Neural cell (in vitro differentiated cells): ENCODE data around the gene AKAP5. TPM values are rescaled to one million over a fixed set of nuclear protein-coding genes. Genes with fewer than 3 reads are reported as not detected.

ENCODE experiments used
- H2AFZ ChIP-seq: fragments of 200-600, 300-800 bp; sonication (generic), shearing (Covaris generic); 2 replicates; pipeline ENCODE4 v1.6.0; 2014; ENCODE audit warnings: low read depth, mild to moderate bottlenecking, antibody characterized with exemption, low read length, moderate library complexity
- H3F3A ChIP-seq: fragments of 200-600 bp; shearing (Covaris generic); 2 replicates; pipeline ENCODE4 v1.6.1; 2016; ENCODE audit warnings: mild to moderate bottlenecking, moderate library complexity, mixed read lengths, antibody characterized with exemption, low read length; ENCODE audit not compliant: insufficient read depth, poor library complexity, severe bottlenecking
- H3K27ac ChIP-seq: fragments of 200-600, 300-800 bp; sonication (generic), shearing (Covaris generic); 2 replicates; pipeline ENCODE4 v1.5.1; 2014; ENCODE audit warnings: mild to moderate bottlenecking, low read length, moderate library complexity
- H3K27me3 ChIP-seq: fragments of 300-800, 200-600 bp; sonication (generic), shearing (Covaris generic); 2 replicates; pipeline ENCODE4 v1.6.0; 2014; ENCODE audit warnings: mild to moderate bottlenecking, low read depth, low read length, moderate library complexity; ENCODE audit not compliant: insufficient read depth
- H3K36me3 ChIP-seq: fragments of 300-800, 200-600 bp; sonication (generic), shearing (Covaris generic); 2 replicates; pipeline ENCODE4 v1.5.1; 2014; ENCODE audit warnings: mild to moderate bottlenecking, antibody characterized with exemption, low read length, moderate library complexity; ENCODE audit not compliant: insufficient read depth
- H3K4me2 ChIP-seq: fragments of 300-800, 200-600 bp; sonication (generic), shearing (Covaris generic); 2 replicates; pipeline ENCODE4 v1.6.0; 2014; ENCODE audit warnings: mild to moderate bottlenecking, low read length
- H3K4me3 ChIP-seq: fragments of 300-800, 200-600 bp; sonication (generic), shearing (Covaris generic); 2 replicates; pipeline ENCODE4 v1.5.1; 2014; ENCODE audit warnings: mild to moderate bottlenecking, low read length, moderate library complexity
- H3K79me2 ChIP-seq: fragments of 200-600 bp; shearing (Covaris generic); replicated peaks from 2 replicates; pipeline ENCODE4 v1.6.0; 2014; ENCODE audit warnings: mild to moderate bottlenecking, low read length, moderate library complexity; ENCODE audit not compliant: insufficient read depth
- H3K9ac ChIP-seq: fragments of 300-800, 200-600 bp; sonication (generic), shearing (Covaris generic); 2 replicates; pipeline ENCODE4 v1.6.1; 2016; ENCODE audit warnings: mild to moderate bottlenecking, low read length, mixed read lengths
- H3K9me2 ChIP-seq: fragments of 200-600 bp; shearing (Covaris generic); 2 replicates; pipeline ENCODE4 v1.6.1; 2016; ENCODE audit warnings: mild to moderate bottlenecking, low read length, mixed read lengths; ENCODE audit not compliant: insufficient read depth
- H3K9me3 ChIP-seq: fragments of 200-600, 300-800 bp; sonication (generic), shearing (Covaris generic); 2 replicates; pipeline ENCODE4 v1.6.1; 2016; ENCODE audit warnings: mild to moderate bottlenecking, mixed run types, low read length, moderate library complexity, mixed read lengths
- H4K20me1 ChIP-seq: fragments of 200-600 bp; shearing (Covaris generic); 2 replicates; pipeline ENCODE4 v1.6.1; 2016; ENCODE audit warnings: mild to moderate bottlenecking, mixed run types; ENCODE audit not compliant: insufficient read depth
- CTCF ChIP-seq: fragments of 450-650 bp; IDR thresholded peaks from 2 replicates; pipeline ENCODE4 v1.5.1; 2014; ENCODE audit warnings: antibody characterized with exemption, mild to moderate bottlenecking, moderate library complexity; ENCODE audit not compliant: poor library complexity, severe bottlenecking
- EP300 ChIP-seq: fragments of 450-650 bp; conservative IDR thresholded peaks from 2 replicates; pipeline ENCODE4 v1.6.1; 2014; ENCODE audit warnings: antibody characterized with exemption, mild to moderate bottlenecking, moderate library complexity; ENCODE audit not compliant: poor library complexity, severe bottlenecking
- EZH2 ChIP-seq: fragments of 200-600, 300-800 bp; shearing (Covaris generic), sonication (generic); IDR thresholded peaks from 2 replicates; pipeline ENCODE4 v1.6.1; 2014; ENCODE audit warnings: antibody characterized with exemption, low read length, borderline replicate concordance, mild to moderate bottlenecking; ENCODE audit not compliant: insufficient read depth, poor library complexity, severe bottlenecking
- MXI1 ChIP-seq: fragments of 450-650 bp; conservative IDR thresholded peaks from 2 replicates; pipeline ENCODE4 v1.6.1; 2014; ENCODE audit warnings: antibody characterized with exemption, mild to moderate bottlenecking; ENCODE audit not compliant: poor library complexity, severe bottlenecking
- POLR2AphosphoS5 ChIP-seq: IDR thresholded peaks from 2 replicates; pipeline ENCODE4 v1.6.1; 2012
- RAD21 ChIP-seq: fragments of 450-650 bp; conservative IDR thresholded peaks from 2 replicates; pipeline ENCODE4 v1.6.1; 2014; ENCODE audit warnings: antibody characterized with exemption, mild to moderate bottlenecking, moderate library complexity
- REST ChIP-seq: IDR thresholded peaks from 2 replicates; pipeline ENCODE4 v1.6.1; 2012; ENCODE audit warnings: borderline replicate concordance
- SMC3 ChIP-seq: fragments of 450-650 bp; conservative IDR thresholded peaks from 2 replicates; pipeline ENCODE4 v1.6.1; 2014; ENCODE audit warnings: antibody characterized with exemption, mild to moderate bottlenecking, moderate library complexity; ENCODE audit not compliant: poor library complexity
- TAF1 ChIP-seq: IDR thresholded peaks from 2 replicates; pipeline ENCODE4 v1.6.1; 2012; ENCODE audit warnings: low read depth
- polyA plus RNA-seq: library from polyadenylated mRNA; depleted of rRNA; stranded (reverse); fragments of >200 nt; gene quantifications from 2 replicates; pipeline ENCODE4 v1.2.3, GENCODE V29; 2014

Gene AKAP5
- polyA plus RNA-seq, 1 donor from 2014 or later, result 1.8 TPM

- Histone ChIP-seq H3K4me2 (peak overlapping the region; percentile 95), H3K36me3 (no peaks in the 10 kb centered on the region), H4K20me1 (no peaks in the 10 kb centered on the region), H2AFZ (no peak overlapping the region), H3K79me2 (peaks cover 38% of the 10 kb centered on the region), H3K27ac (no peak overlapping the region), H3K9ac (no peak overlapping the region), H3K27me3 (no peaks in the 10 kb centered on the region), H3K4me3 (peak overlapping the region; percentile 98), H3K9me3 (no peaks in the 10 kb centered on the region), H3F3A (no peaks in the 10 kb centered on the region), H3K9me2 (no peaks in the 10 kb centered on the region)
- no peak for TF ChIP-seq POLR2AphosphoS5
- no peak for TF ChIP-seq REST
- TF ChIP-seq TAF1, result no peak
- TF ChIP-seq EZH2, result no peak
- no peak for TF ChIP-seq CTCF
- TF ChIP-seq MXI1, result no peak
- TF ChIP-seq EP300, result no peak
- TF ChIP-seq SMC3, result no peak
- no peak for TF ChIP-seq RAD21
These were observed 36.3 kb downstream of the AKAP5 start for GRCh38 chr14:64501411-64502171.

- peak overlapping the region; percentile 95 for H3K4me2 ChIP-seq
- TF ChIP-seq EZH2 (no peak), SMC3 (no peak), REST (no peak), TAF1 (no peak), MXI1 (no peak), POLR2AphosphoS5 (no peak), EP300 (no peak), CTCF (no peak), RAD21 (no peak)
- H3K27ac ChIP-seq, result peak overlapping the region; percentile 97
- H2AFZ ChIP-seq, result peak overlapping the region; percentile 98
- no peaks in the 10 kb centered on the region for H3K9me2 ChIP-seq
- H3K79me2 ChIP-seq, result peaks cover 46% of the 10 kb centered on the region
- no peaks in the 10 kb centered on the region for H3F3A ChIP-seq
- H4K20me1 ChIP-seq, result no peaks in the 10 kb centered on the region
- no peaks in the 10 kb centered on the region for H3K9me3 ChIP-seq
- peak overlapping the region; percentile 99 for H3K9ac ChIP-seq
- H3K27me3 ChIP-seq, result no peaks in the 10 kb centered on the region
- H3K36me3 ChIP-seq, result no peaks in the 10 kb centered on the region
- H3K4me3 ChIP-seq, result peak overlapping the region; percentile 98
These were observed 37.2 kb downstream of the AKAP5 start for GRCh38 chr14:64502456-64502855.
